HG03457 (cell line): Measurements from ENCODE around the gene FRAS1.

ENCODE experiments used
- ATAC-seq: cut with Tn5 transposase; IDR thresholded peaks from one replicate; pipeline ENCODE4 v1.9.1; 2021; ENCODE audit warnings: moderate number of reproducible peaks; ENCODE audit not compliant: unreplicated experiment

FRAS1 gene

GRCh38 chr4:78567500-78568060, 510.5 kb downstream of the FRAS1 start:
- no peak for ATAC-seq

GRCh38 chr4:78568640-78569305, 511.6 kb downstream of the FRAS1 start:
- no peak for ATAC-seq

GRCh38 chr4:78569306-78569821, 512.2 kb downstream of the FRAS1 start:
- ATAC-seq, result no peak

GRCh38 chr4:78570117-78570516, 513.0 kb downstream of the FRAS1 start:
- ATAC-seq, result no peak

GRCh38 chr4:78571804-78572203, 514.7 kb downstream of the FRAS1 start:
- no peak for ATAC-seq

- ATAC-seq, result no peak
Observed at GRCh38 chr4:78578674-78579425, 521.7 kb downstream of the FRAS1 start.

GRCh38 chr4:78581618-78582017, 524.5 kb downstream of the FRAS1 start:
- ATAC-seq, result no peak

- ATAC-seq, result no peak
Observed at GRCh38 chr4:78584863-78585547, 527.9 kb downstream of the FRAS1 start.

GRCh38 chr4:78585633-78586032, 528.5 kb downstream of the FRAS1 start:
- no peak for ATAC-seq

GRCh38 chr4:78588894-78589545, 531.9 kb downstream of the FRAS1 start:
- no peak for ATAC-seq

GRCh38 chr4:78591404-78591803, 534.3 kb downstream of the FRAS1 start:
- ATAC-seq, result no peak

GRCh38 chr4:78592088-78592783, 535.1 kb downstream of the FRAS1 start:
- ATAC-seq, result no peak
